Renal cortical epithelial cell (primary cell): Measurements from ENCODE around the gene TUBGCP6. TPM values are rescaled to one million over a fixed set of nuclear protein-coding genes. Genes with fewer than 3 reads are reported as not detected.
A peak's percentile ranks its signal among the peaks of the same experiment; 100 is the strongest.

Experiments used
- DNase-seq: peaks from one replicate; pipeline ENCODE4 v3.0.0-alpha.2; 2011; ENCODE audit warnings: low read depth
- total RNA-seq: library from RNA; depleted of rRNA; stranded (reverse); fragments of >200 nt; gene quantifications from 2 replicates; pipeline ENCODE4 v1.2.3, GENCODE V29; 2014

The TUBGCP6 gene, protein sequence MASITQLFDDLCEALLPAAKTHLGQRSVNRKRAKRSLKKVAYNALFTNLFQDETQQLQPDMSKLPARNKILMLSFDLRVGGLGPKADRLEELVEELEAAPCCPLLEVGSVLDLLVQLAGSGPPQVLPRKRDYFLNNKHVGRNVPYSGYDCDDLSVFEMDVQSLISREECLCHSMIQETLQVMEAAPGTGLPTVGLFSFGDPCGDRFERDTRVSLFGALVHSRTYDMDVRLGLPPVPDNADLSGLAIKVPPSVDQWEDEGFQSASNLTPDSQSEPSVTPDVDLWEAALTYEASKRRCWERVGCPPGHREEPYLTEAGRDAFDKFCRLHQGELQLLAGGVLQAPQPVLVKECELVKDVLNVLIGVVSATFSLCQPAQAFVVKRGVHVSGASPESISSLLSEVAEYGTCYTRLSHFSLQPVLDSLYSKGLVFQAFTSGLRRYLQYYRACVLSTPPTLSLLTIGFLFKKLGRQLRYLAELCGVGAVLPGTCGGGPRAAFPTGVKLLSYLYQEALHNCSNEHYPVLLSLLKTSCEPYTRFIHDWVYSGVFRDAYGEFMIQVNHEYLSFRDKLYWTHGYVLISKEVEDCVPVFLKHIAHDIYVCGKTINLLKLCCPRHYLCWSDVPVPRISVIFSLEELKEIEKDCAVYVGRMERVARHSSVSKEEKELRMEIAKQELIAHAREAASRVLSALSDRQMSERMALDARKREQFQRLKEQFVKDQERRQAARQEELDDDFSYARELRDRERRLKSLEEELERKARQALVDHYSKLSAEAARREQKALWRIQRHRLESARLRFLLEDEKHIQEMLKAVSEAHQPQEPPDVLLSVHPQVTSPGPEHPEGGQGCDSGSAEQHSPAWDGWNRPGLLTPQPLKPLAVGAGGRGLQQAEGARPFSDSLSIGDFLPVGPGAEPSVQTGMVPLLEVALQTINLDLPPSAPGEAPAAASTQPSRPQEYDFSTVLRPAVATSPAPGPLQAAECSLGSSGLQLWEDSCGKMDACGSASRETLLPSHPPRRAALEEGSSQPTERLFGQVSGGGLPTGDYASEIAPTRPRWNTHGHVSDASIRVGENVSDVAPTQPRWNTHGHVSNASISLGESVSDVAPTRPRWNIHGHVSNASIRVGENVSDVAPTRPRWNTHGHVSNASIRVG (N-terminal part only)
- 26.2 and 34.5 TPM in 2 replicates for total RNA-seq

GRCh38 chr22:50244420-50245213 is at the start of gene TUBGCP6:
Gene TUBGCP6, minus strand, starts transcription at chr22:50245023. Its CDS starts 564 bp downstream, at chr22:50244459.
- peak; percentile 68 for DNase-seq

GRCh38 chr22:50294319-50294656 is 49.5 kb upstream of the TUBGCP6 start:
- no peak for DNase-seq

GRCh38 chr22:50293441-50294318 is 48.9 kb upstream of the TUBGCP6 start:
- peak; percentile 68 for DNase-seq

DNA sequence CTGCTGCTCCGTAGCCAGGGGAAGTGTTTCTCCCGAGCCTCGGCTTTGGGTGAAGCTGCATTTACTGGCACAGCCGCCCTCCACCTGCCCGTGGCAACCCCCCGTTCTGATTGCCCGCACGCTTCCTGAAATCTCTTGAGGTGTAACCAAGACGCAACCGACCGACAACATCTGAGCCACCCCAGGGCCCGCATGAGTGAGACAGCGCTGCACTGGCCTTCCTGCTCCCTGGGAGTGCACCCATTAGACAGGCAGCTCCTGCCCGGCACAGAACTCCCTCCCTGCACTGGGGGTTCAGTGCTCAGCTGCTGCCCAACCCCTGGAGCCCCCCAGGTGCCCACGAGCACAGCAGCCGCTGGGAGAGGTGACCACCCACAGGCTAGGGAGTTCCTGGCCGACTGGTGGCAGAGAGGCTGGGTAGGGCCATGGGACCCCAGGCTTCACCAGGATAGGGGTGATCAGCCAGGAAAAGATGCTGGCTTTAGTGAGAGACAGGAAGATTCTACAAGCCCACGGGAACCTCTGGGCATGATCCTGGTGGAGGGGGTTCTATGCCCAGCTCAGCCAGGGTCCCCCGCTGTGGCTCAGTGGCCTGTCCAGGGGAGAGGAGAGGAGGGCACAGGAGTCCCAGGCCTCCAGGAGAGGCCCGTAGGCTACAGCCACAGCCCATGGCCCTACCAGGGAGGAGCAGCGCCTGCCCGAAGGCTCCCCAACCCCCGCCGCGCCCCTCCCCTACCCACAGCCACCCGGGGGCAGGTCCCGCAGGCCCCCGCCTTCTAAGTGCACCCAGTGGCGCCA is 48.0 kb upstream of the TUBGCP6 start:
- peak; percentile 61 for DNase-seq

- DNase-seq: no peak
These were observed 45.3 kb upstream of the TUBGCP6 start for GRCh38 chr22:50289942-50290630.

DNA sequence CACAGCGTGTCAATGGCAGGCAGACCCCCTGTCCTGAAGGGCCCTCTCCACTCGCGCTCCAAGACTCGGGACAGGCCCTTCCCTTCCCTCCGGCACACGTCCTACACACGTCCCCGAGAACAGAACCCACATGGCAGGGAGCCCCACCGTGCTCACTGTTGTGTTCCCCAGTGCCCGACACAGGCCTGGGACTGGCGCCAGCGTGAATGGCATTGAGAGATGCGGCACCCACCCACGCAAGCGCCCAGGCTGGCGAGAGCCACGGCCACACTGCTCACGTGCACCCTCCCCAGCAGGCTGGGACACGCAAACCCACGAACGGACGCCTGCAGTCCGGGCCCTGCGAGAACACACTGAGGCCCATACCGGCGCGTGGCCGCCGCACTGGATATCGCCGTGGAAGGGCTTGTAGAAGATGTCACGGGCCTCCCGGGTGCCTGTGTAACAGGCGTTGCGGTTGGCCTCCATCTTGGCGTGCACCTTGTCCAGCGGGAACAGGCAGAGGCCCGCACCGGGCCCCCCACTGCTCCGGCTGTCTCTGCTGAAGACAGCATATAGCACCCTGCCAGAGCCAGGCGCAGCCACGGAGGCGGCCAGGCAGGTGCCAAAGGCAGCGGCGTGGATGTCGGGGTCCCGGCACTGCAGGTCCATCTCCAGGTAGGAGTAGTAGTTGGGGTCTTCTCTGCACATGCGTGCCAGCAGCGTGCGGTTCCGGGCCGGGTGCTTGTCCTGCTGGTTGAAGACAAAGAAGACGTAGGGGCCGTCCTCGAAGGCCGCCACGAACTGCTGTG is 44.5 kb upstream of the TUBGCP6 start:
- DNase-seq: no peak

GRCh38 chr22:50287731-50288130 is 42.9 kb upstream of the TUBGCP6 start:
- DNase-seq: no peak

DNA sequence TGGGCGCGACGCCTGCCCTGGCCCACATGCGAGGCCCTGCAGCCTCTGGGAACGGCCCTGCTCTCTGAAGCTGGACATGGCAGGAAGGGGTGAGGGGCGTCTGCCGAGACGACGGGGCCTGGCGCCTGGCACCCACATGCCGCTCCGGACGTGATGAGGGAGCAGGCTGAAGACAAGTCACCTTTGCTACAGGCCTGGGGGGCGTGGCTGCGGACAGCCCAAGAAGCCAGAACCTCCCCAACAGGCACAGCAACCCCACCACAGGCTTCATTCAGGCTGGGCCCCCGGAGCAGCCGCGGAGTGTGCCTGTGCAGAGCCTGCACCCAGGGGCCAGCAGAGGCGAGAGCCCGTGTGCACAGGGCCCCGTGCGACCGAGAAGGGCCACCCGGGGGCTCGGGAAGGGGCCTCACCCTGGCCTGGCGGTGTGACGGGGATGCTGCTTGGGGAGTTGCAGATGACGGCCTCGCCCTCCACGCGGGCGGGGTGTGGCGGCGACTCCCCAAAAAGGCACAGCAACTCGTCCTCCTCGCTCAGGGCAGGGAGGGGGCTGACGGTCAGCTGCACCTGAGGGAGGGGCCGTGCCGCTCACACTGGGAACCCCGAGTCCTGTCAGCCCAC is 42.0 kb upstream of the TUBGCP6 start:
- no peak for DNase-seq

- no peak for DNase-seq
These were observed 41.5 kb upstream of the TUBGCP6 start for GRCh38 chr22:50286275-50286674.

DNA sequence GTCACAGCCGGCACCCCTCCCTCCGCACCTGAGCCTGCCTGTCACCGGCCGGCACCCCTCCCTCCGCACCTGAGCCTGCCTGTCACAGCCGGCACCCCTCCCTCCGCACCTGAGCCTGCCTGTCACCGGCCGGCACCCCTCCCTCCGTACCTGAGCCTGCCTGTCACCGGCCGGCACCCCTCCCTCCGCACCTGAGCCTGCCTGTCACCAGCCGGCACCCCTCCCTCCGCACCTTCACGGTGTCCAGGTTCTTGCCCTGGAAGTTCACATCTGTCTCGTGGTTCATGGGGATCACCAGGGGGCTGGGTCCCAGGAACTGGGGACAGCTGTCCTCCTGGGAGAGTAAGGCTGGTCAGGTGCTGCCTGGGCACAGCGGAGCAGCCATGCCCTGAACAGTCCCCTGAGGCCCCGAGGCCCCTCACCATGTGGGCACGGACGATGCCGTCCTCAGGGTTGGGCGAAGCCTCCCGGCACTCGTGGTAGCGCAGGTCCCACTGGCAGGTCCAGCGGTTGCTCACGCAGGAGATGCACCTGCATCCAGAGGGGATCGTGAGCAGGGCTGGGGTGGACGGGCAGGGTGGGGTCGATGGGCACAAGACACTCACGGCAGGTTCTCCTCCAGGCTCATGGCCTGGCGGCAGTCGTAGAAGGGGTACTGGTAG is 40.9 kb upstream of the TUBGCP6 start:
- no peak for DNase-seq

GRCh38 chr22:50284479-50284878 is 39.7 kb upstream of the TUBGCP6 start:
- DNase-seq: no peak

DNA sequence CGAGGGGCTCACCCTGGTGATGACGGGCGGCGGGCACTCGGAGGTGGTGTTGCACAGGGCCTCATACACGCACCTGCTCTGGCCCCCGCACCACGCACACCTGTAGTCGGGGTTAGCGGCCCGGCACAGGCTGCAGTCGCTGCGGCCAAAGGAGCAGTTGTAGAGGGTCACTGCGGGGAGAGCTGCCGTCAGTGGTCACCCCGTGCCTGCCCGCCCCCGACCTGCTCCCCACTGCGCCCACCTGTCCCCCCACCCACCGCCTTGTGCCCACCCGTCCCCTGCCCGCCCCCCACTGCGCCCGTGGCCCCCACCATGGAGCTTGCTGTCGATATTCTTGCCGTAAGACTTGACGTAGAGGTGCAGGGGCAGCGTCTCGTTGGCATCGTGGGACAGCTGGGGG is 39.0 kb upstream of the TUBGCP6 start:
- DNase-seq: no peak

DNA sequence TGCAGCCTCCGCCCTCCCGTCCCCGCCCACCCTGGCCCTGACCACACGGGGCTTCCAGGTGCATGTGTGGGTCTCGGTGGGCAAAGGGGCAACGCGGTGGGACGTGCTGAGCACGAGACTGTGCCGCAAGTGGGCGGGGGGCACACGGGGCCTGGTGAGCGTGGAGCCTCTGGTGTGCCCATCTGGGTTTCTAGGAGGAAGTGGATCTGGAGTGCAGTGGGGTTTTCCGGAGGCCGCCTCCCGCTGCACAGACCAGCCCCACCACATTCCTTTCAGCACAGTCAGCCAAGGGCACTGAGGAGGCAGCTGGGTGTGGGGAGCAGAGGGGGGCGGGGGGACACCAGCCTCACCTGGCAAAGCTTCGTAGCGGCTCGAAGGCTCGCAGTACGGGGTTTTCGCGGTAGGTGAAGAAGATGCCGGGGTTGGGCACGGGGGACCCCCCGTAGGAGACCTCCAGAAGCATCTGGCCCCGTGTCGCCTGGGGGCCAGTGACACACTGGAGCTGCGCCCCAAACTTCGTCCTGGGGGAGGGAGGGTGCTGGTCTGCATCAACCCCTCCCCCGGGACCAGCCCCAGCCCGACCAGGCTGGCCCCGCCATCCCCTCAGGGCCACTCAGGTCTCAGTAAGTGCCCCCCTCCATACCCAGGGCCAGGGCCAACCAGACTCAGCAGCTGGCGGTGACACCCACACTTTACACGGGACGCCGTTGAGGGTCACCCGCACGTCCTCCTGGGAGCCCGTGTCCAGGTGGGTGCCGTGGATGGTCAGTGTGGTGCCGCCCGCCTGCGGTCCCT is 37.7 kb upstream of the TUBGCP6 start:
- DNase-seq: peak; percentile 84

- DNase-seq: no peak
These were observed 37.1 kb upstream of the TUBGCP6 start for GRCh38 chr22:50281957-50282356.

- no peak for DNase-seq
These were observed 36.5 kb upstream of the TUBGCP6 start for GRCh38 chr22:50281384-50281760.

GRCh38 chr22:50280708-50281383 is 36.0 kb upstream of the TUBGCP6 start:
- DNase-seq: no peak
